ENCODE results near the gene C19orf85.

DNA sequence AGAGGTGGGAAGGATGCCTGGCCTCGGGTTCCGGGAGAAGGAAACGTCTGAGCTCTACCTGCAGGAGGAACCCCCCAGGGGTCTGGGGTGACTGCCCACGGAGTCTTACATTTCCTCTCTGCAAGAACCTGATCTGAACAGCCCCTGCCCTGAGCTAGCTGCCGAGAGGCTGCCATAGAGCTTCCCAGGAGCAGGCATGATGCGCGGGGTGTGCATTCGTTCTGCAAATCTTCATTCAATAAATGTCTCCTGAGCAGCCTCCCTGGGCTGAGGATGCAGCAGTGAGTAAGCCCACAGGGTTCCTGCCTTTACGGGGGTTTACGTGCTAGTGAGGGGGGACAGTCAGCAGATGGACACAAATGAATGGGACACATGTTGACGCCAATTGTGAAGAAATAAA, 19.9 kb downstream of the C19orf85 start:
- no peak for TF ChIP-seq EZH2 (IDR thresholded peaks at IDR 0.05; ENCODE audit: low read length, missing control alignments)
- TF ChIP-seq, protein P1, sequence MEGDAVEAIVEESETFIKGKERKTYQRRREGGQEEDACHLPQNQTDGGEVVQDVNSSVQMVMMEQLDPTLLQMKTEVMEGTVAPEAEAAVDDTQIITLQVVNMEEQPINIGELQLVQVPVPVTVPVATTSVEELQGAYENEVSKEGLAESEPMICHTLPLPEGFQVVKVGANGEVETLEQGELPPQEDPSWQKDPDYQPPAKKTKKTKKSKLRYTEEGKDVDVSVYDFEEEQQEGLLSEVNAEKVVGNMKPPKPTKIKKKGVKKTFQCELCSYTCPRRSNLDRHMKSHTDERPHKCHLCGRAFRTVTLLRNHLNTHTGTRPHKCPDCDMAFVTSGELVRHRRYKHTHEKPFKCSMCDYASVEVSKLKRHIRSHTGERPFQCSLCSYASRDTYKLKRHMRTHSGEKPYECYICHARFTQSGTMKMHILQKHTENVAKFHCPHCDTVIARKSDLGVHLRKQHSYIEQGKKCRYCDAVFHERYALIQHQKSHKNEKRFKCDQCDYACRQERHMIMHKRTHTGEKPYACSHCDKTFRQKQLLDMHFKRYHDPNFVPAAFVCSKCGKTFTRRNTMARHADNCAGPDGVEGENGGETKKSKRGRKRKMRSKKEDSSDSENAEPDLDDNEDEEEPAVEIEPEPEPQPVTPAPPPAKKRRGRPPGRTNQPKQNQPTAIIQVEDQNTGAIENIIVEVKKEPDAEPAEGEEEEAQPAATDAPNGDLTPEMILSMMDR (conservative IDR thresholded peaks at IDR 0.05 in 1 of 2, IDR thresholded peaks at IDR 0.05 in 1 of 2; ENCODE audit: low read depth in 1 of 2, low read length in 2 of 2) = no peak

Measured in fibroblast of lung (primary cell).